HEK293T (cell line): Measurements from ENCODE around the gene DOK1.

Experiments used
- ARNT ChIP-seq: fragments of 450-650 bp; IDR thresholded peaks from 2 replicates; pipeline ENCODE4 v1.6.1; 2017; ENCODE audit warnings: mild to moderate bottlenecking
- BHLHE40 ChIP-seq: fragments of 450-650 bp; IDR thresholded peaks from 2 replicates; pipeline ENCODE4 v1.6.1; 2016; ENCODE audit warnings: mild to moderate bottlenecking, moderate library complexity, borderline replicate concordance
- CTBP1 ChIP-seq: fragments of 450-650 bp; IDR thresholded peaks from 2 replicates; pipeline ENCODE4 v1.6.1; 2016; ENCODE audit warnings: borderline replicate concordance
- ELF4 ChIP-seq: fragments of 450-650 bp; IDR thresholded peaks from 2 replicates; pipeline ENCODE4 v1.6.1; 2017; ENCODE audit warnings: antibody characterized with exemption
- FOXA1 ChIP-seq: fragments of 450-650 bp; IDR thresholded peaks from 2 replicates; pipeline ENCODE4 v1.6.1; 2016; ENCODE audit warnings: mild to moderate bottlenecking
- FOXK2 ChIP-seq: fragments of 450-650 bp; IDR thresholded peaks from 2 replicates; pipeline ENCODE4 v1.6.1; 2016; ENCODE audit warnings: mild to moderate bottlenecking
- FOXM1 ChIP-seq: fragments of 450-650 bp; IDR thresholded peaks from 2 replicates; pipeline ENCODE4 v1.6.1; 2017; ENCODE audit warnings: mild to moderate bottlenecking, borderline replicate concordance
- LEF1 ChIP-seq: fragments of 450-650 bp; IDR thresholded peaks from 2 replicates; pipeline ENCODE4 v1.6.1; 2017; ENCODE audit warnings: mild to moderate bottlenecking, borderline replicate concordance
- NFRKB ChIP-seq: fragments of 450-650 bp; IDR thresholded peaks from 2 replicates; pipeline ENCODE4 v1.6.1; 2016; ENCODE audit warnings: mild to moderate bottlenecking, moderate library complexity
- PKNOX1 ChIP-seq: fragments of 450-650 bp; IDR thresholded peaks from 2 replicates; pipeline ENCODE4 v1.6.1; 2016
- SP1 ChIP-seq: fragments of 450-650 bp; IDR thresholded peaks from 2 replicates; pipeline ENCODE4 v1.6.1; 2017
- SUZ12 ChIP-seq: fragments of 450-650 bp; IDR thresholded peaks from 2 replicates; pipeline ENCODE4 v1.6.1; 2016; ENCODE audit warnings: mild to moderate bottlenecking
- TARDBP ChIP-seq: fragments of 450-650 bp; IDR thresholded peaks from 2 replicates; pipeline ENCODE4 v1.6.1; 2016

- TF ChIP-seq FOXA1 (no peak), NFRKB (no peak), FOXM1 (no peak), SUZ12 (no peak), LEF1 (no peak), PKNOX1 (no peak), TARDBP (no peak), SP1 (no peak), ELF4 (no peak), BHLHE40 (no peak), ARNT (no peak), CTBP1 (no peak), FOXK2 (no peak)
Measured at GRCh38 chr2:74588664-74589063, 34.1 kb downstream of the DOK1 start.
